T-helper 1 cell (primary cell): ENCODE measurements around the gene ITGB2.

Experiments used
- DNase-seq, 5 donors: peaks; one replicate each; pipeline ENCODE4 v3.0.0-alpha.2; 2012 to 2020
- total RNA-seq, 4 donors: gene quantifications; one replicate each; lab custom pipeline; 2026; lab: John Stamatoyannopoulos, UW

ITGB2 gene
- 393 to 484 (median 459) reads per million in 4 donors for total RNA-seq

- DNase-seq: peak in 3 of 5 donors; percentile 35 to 82 (median 43)
Observed at GRCh38 chr21:44920694-44921604, at the start of gene ITGB2. Gene ITGB2 (minus strand): TSS chr21:44920899. CDS start chr21:44910782, 10,117 bp downstream.

GRCh38 chr21:44969931-44970755, 49.4 kb upstream of the ITGB2 start:
- DNase-seq: no peak

- DNase-seq: no peak
Observed at GRCh38 chr21:44969066-44969670, 48.5 kb upstream of the ITGB2 start.

GRCh38 chr21:44967082-44968047, 46.7 kb upstream of the ITGB2 start:
- no peak for DNase-seq

- no peak for DNase-seq
Observed at GRCh38 chr21:44966135-44967081, 45.7 kb upstream of the ITGB2 start.

DNA sequence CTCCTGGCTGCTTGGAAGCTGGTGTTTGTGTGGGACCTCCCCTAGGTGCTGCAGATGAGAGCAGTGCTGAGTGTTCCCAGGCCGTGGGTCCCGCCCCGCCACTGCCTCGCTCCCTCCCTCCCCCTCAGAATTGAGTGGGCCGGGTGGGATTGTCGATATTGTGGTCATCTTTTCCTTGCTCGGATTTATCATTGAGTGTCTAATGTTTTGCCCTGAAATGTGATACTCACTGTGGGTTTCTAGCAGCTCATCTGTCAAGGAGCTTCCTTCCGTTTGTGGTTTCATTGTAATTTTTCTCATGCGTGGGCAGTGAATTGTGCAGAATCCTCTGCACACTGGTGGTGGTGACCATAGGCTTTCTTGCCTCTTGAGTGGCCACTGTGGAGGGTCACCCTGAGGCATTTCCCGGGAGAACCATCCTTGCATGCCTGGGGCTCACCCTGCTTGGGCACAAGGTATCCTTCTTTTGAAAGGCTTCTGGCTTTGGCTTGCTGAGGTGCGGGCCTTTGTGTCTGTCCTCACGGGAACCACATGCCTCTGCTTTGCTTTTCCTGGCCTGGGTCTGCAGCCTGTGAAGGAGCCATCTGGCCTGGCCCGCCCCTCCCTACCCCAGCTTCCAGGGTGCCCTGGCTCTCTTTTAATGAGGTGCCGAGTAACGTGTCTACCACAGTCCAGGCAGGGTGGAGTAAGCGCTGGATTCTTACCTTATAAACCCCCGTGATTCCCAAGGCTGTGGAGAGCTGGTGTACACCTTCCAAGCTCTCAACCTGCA, 44.7 kb upstream of the ITGB2 start:
- peak in 1 of 5 donors; percentile 41 for DNase-seq

DNA sequence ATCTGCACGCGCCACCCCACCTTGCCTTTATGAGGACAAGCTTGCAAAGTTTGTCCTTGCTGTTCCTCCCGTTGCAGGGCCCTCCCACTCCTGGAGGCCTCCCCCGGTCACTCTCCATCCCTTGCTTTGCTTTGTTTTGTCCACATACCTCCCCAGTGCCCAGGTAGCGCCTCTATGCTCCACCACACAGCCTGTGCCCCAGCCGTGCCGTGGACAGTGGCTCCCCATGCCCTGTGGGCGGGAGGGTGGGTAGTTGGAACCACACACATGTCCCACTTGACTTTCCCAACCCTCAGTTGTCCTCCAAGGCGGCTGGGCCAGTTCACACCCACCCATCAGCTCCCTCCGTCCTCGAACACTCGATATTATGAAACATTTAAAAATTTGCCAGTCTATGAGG, 43.7 kb upstream of the ITGB2 start:
- DNase-seq: no peak

DNA sequence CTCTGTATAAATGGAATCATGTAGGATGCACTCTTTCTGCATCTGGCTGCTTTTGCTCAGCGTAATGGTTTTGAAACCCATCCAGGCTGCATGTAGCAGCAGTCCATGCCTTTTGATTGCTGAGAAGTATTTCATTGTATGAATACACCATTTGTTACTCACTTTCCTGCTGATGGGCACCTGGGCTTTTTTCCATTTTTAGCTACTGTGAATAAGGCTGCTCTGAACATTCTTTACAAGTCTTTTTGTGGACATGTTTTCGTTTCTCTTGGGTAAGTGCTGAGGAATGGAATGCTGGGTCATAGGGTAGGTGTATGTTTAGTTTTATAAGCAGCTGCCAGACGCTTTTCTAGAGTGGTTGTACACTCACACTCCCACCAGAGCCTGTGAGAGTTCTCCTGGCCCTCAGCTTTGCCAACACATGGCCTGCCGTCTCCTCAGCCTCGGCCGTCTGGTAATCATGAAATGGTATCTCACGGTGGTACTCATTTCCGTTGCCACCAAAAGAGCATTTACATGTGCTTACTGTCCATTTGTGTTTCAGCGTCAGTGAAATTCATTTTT, 41.8 kb upstream of the ITGB2 start:
- DNase-seq: no peak

- DNase-seq: no peak
Observed at GRCh38 chr21:44960141-44961092, 39.7 kb upstream of the ITGB2 start.

DNA sequence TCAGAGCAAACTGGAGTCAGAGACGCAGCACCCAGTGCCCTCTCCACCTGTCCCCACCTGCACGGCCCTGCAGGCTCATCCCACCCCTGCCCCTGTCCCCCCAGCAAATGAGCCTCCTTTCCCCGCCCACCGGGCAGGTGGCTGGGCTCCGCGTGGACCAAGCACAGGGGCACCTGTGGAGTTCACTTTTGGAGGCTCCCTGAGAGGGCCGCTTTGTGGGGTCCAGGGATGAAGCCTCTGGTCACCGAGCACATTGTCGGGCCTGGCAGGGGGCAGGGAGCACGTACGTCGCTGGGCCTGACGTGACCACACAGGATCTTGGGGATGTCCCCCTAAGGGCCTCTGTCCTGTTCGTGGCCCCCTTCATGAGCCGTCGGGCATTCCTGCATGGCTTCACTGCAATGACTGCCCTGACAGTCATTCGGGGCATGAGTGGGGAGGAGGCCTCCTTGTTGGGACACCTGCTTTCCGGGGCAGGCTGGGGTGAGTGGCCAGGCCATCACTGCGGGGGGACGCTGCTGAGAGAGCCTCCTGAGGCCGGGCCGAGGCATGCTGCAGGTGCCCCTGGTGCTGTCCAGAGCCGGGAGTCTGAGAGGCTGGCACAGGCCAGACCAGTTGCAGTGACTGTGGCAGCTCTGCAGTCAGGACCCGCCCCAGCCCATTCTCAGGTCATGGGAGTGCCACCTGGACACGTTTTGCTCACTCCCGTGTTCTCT, 38.8 kb upstream of the ITGB2 start:
- DNase-seq: peak in 1 of 5 donors; percentile 5

DNA sequence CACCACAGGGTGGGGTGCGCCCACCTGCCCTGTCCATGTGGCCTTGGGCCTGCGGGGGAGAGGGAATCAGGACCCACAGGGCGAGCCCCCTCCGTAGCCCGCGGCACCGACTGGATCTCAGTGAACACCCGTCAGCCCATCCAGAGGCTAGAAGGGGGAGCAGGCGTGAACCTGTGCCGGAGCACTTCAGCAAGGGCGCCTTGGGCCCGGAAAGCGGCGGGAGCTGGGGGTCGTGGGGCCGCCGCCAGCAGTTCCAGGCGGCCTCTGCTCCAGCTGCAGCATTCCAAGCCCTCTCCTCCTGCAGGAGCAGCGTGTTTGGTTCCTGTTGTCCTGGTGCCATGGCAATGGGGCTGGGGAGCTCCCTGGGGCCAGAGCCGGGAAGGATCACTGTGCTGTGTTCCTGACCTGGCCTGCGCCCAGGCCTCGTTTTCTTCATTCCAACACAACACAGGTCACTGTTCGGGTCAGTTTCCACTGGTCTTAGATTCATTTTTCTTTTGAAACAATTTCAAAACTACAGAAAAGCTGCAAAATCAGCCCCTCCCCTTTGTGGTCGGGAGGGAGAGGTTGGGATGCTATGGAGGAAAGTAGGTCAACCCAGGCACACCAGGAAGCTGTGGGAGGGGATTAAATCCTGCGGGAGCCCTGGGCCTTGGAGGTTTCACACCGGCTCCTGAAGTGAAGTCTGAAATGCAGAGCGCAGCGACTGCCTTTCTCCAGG, 37.9 kb upstream of the ITGB2 start:
- DNase-seq: no peak

DNA sequence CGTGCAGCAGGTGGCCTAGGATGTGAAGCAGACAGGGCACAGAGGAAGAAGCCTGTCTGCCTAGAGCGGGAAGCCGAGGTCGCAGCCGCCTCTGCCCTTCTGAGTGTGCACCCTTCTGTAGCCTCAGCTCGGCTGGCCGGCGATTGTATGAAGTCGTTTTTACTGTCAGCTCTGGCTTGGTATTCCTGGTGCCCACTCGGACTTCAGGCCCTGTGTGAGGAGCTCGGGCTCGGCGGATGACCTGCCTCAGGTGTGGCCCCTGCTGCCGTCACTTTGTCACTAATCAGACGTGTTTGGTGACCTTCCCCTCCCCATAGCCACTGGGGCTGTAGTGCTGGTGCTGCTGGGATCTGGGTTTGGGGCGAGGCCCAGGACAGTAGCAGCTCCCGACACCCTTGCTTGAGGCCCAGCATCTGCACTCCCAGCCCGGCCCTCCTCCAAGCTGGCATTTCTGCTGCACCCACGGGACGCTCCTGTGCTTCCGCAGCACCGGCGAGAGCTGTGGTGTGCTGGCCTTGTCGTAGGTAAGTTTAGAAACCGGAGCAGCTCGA, 37.3 kb upstream of the ITGB2 start:
- DNase-seq: no peak

GRCh38 chr21:44957047-44957831, 36.5 kb upstream of the ITGB2 start:
- no peak for DNase-seq

DNA sequence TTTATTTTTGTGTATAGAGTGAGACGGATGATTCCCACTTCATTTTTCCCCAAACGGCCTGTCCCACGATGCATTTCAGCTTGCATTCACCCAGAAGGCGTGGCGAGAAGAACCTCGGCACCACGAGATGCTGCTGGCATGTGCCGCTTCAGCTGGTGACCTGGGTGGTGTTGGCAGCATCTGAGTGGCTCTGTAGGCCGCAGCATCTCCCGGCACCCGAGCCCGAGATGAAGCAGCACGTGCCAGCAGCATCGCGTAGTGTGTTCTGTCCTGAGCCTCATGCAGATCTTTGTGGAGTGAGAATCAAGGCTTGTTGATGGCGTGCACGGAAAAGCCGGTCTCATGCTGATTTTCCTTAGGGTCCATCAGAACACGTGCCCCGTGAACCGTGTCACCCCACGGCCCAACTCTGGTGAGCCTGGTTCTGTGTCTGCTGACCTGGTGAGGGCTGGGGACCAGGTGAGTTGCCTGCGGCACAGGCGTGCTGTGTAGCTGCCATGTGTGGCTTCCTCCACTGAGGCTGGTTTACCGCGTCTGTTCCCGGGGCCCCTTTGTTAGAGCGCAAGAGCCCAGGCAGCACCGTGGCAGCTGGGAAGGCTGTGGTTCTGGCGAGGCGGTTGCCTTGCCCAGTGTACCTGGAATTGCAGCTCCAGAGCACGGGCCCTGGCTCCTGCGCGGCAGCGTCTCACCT, 35.8 kb upstream of the ITGB2 start:
- no peak for DNase-seq

DNA sequence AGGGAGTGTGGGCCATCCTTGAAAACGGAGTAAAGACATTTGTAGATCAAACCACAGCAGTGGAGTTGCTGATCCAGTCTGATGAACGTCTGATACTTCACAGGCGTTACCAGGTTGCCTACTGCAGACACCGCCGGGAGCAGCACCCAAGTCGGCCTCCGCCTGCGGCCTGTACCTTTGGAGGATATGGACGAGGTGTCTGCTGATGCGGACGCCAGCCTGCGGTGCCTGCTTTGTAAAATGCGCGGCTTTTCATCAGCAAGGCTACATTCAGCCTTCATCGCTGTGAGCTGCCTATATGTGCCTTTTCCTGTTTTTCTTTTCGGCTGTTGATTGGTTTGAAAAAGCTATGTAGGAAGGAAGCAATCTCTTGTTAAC, 35.1 kb upstream of the ITGB2 start:
- no peak for DNase-seq
